T-cell (primary cell): ENCODE data around the gene ZMYM3. TPM values are rescaled to one million over a fixed set of nuclear protein-coding genes. Genes with fewer than 3 reads are reported as not detected.

ENCODE experiments used
- ATAC-seq, 4 experiments: fragments of 200-7000 bp in 3 of 4; fragments of 150-1000 bp in 1 of 4; cut with Tn5 transposase; replicated peaks in 1 of 4; 1 replicate in 3 of 4; 2 replicates in 1 of 4; pipeline ENCODE4 v1.10.0; 2021; ENCODE audit warnings: moderate library complexity in 3 of 4, mild to moderate bottlenecking in 2 of 4, moderate number of reproducible peaks in 1 of 4
- CTCF ChIA-PET, 2 donors: fragments of 300-600 bp; sonication (Branson Sonifier 250); formaldehyde crosslinking; loops; one replicate each; lab custom pipeline; 2022; ENCODE audit warnings: antibody characterized with exemption in 2 of 2; lab: Charles Lee
- POLR2A ChIA-PET, 2 donors: fragments of 300-600 bp; sonication (Branson Sonifier 250); formaldehyde crosslinking; loops; one replicate each; lab custom pipeline; 2022; ENCODE audit warnings: antibody characterized with exemption in 2 of 2; lab: Charles Lee
- DNase-seq, 35 experiments: peaks; one replicate each; pipeline versions ENCODE4 v3.0.0 to v3.0.0-alpha.2; 2013 to 2023
- H3K27ac ChIP-seq: one replicate; pipeline ENCODE4 v1.5.1; 2013; ENCODE audit warnings: low read length
- H3K27me3 ChIP-seq, 2 experiments: replicated peaks in 1 of 2; 1 replicate in 1 of 2; 2 replicates in 1 of 2; pipeline versions ENCODE4 v1.6.1 to v1.7.0; 2013; ENCODE audit warnings: low read length in 1 of 2, mixed read lengths in 1 of 2; ENCODE audit not compliant: control insufficient read depth in 2 of 2, insufficient read depth in 2 of 2; ENCODE audit errors: extremely low read depth in 1 of 2
- H3K36me3 ChIP-seq, 2 donors: 1 replicate in 1 of 2; 2 replicates in 1 of 2; pipeline versions ENCODE4 v1.6.1 to v1.7.0; 2013; ENCODE audit warnings: low read length in 1 of 2; ENCODE audit not compliant: control insufficient read depth in 2 of 2, insufficient read depth in 1 of 2; ENCODE audit errors: extremely low read depth in 1 of 2
- H3K4me1 ChIP-seq, 2 experiments: 1 replicate in 1 of 2; 2 replicates in 1 of 2; pipeline versions ENCODE4 v1.6.1 to v1.7.0; 2013; ENCODE audit warnings: low read length in 2 of 2, mixed read lengths in 1 of 2; ENCODE audit not compliant: insufficient read depth in 2 of 2, control insufficient read depth in 1 of 2; ENCODE audit errors: extremely low read depth in 1 of 2
- H3K4me3 ChIP-seq, 2 donors: 1 replicate in 1 of 2; 2 replicates in 1 of 2; pipeline versions ENCODE4 v1.5.1 to v1.7.0; 2013; ENCODE audit warnings: mild to moderate bottlenecking in 2 of 2, low read length in 1 of 2, moderate library complexity in 1 of 2; ENCODE audit not compliant: control insufficient read depth in 1 of 2; ENCODE audit errors: extremely low read depth in 1 of 2
- H3K9me3 ChIP-seq: 2 replicates; pipeline ENCODE4 v1.7.0; 2013
- H3K27ac Mint-ChIP-seq, 2 donors: one replicate each; pipeline ENCODE4 v1.8.0; 2020 to 2021; ENCODE audit warnings: mild to moderate bottlenecking in 2 of 2, mixed read lengths in 2 of 2
- H3K27me3 Mint-ChIP-seq, 2 donors: one replicate each; pipeline ENCODE4 v1.8.0; 2021 to 2022; ENCODE audit warnings: mixed read lengths in 2 of 2
- H3K36me3 Mint-ChIP-seq: one replicate; pipeline ENCODE4 v1.8.0; 2021; ENCODE audit warnings: mixed read lengths
- H3K4me1 Mint-ChIP-seq, 3 donors: one replicate each; pipeline ENCODE4 v1.8.0; 2020 to 2022; ENCODE audit warnings: mixed read lengths in 3 of 3, mild to moderate bottlenecking in 1 of 3
- H3K4me3 Mint-ChIP-seq, 3 donors: one replicate each; pipeline ENCODE4 v1.8.0; 2020 to 2022; ENCODE audit warnings: mild to moderate bottlenecking in 3 of 3, mixed read lengths in 3 of 3, moderate library complexity in 3 of 3
- H3K9me3 Mint-ChIP-seq, 3 donors: one replicate each; pipeline ENCODE4 v1.8.0; 2020 to 2022; ENCODE audit warnings: mixed read lengths in 3 of 3
- WGBS: methylation state at CpG from one replicate; pipeline ENCODE4 v1.1.5; 2013; ENCODE audit warnings: missing lambda C conversion rate; ENCODE audit not compliant: insufficient coverage; 5-methylcytosine and 5-hydroxymethylcytosine counted together
- total RNA-seq, 35 experiments: library from RNA in 6 of 35; stranded (reverse) in 6 of 35; fragments of 120-200 nt in 1 of 35; gene quantifications; one replicate each; pipeline versions ENCODE4 v1.2.1 to v1.2.4 and lab custom pipeline; 2013 to 2026

Gene ZMYM3
- total RNA-seq, 5 donors from 2014 or later (not counting 1 experiment from before 2014, with no cell fraction given): 23.6 to 32.4 (median 28.7) TPM

DNA sequence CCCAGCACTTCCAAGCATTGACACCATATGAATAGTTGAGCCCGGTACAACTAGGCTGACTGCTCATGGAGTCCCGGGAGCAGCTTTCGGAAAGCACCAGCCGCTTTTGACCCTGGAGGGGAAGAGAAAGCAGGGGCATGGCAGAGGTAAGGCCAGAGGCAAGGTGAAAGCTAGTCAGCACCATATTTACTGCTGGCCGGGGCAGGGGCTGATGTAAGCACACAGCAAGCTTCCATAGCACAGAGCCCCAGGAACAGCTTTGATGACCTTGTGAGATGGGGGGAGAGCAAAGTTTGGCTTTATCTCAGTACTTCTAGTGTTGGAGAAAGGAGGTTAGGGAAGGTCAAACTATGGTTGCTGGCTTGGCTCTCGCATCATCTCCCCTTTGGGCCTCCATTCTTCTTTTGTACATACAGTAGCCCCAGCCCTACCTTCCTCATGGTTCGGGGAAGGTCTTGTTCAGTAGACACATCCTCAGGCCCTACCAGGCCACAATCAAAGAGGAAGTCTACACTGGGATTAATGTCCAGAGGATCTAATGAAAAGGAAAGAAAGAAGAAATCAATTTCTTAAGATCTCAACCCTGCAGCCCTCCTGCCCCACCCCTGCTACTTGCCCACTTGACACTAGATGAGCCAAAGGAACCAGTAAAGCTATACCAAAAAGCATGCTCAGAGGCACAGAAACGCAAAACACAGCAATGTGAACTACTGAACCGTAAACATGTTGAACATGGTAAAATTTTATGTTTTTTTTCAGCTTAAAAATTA lies 9.4 kb downstream of the ZMYM3 start:
- no peaks in the 10 kb centered on the region for H3K27me3 ChIP-seq
- ChIA-PET POLR2A (interaction anchor here in 1 of 2 donors (0.6 kb wide), 1 partner anchor 22 kb away, joined by 3 read pairs; the partner anchor contains the start of gene GJB1), CTCF (interaction anchor here in 1 of 2 donors (0.6 to 0.7 kb wide), 2 partner anchors 9 to 46 kb away, joined by 4 to 5 read pairs; partner anchors contain the start of gene ZMYM3)
- peaks cover 8 to 66% of the 10 kb centered on the region in 2 donors for H3K36me3 ChIP-seq
- no peaks in the 10 kb centered on the region for H3K9me3 Mint-ChIP-seq
- no peaks in the 10 kb centered on the region for H3K9me3 ChIP-seq
- H3K36me3 Mint-ChIP-seq: peaks cover 53% of the 10 kb centered on the region
- H3K4me3 ChIP-seq: no peak overlapping the region
- H3K27ac ChIP-seq: no peak overlapping the region
- WGBS: 100% methylated on average over 2 of the region's 9 CpGs
- ATAC-seq: no peak
- H3K27ac Mint-ChIP-seq: no peak overlapping the region
- H3K27me3 Mint-ChIP-seq: peaks cover 0 to 3% of the 10 kb centered on the region in 2 donors
- DNase-seq: no peak
- H3K4me1 ChIP-seq: no peaks in the 10 kb centered on the region
- no peaks in the 10 kb centered on the region for H3K4me1 Mint-ChIP-seq
- no peak overlapping the region for H3K4me3 Mint-ChIP-seq

DNA sequence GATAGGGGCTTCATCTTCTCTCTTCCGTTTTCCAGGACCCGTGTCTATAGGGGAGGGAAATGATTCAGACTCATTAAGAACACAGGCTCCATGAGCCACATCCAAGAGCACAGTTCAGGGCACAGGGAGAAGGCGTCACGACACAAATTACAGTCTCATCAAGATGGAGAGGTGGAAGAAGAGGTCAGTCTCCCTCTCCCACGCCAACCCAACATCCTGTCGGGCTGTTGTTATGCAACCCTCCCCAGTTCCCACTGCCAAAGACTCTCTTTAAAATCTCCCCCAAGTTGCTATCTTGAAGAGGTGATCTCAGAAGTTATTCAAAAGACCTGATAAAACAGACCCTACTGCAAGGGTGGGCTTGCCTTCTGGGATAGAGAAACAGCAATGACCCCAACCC lies 12.6 kb downstream of the ZMYM3 start:
- H3K9me3 Mint-ChIP-seq: no peaks in the 10 kb centered on the region
- DNase-seq: no peak
- no peak overlapping the region for H3K4me3 ChIP-seq
- no peak overlapping the region for H3K27ac ChIP-seq
- ChIA-PET POLR2A (no interaction called here), CTCF (no interaction called here)
- H3K27me3 Mint-ChIP-seq: peaks cover 0 to 7% of the 10 kb centered on the region in 2 donors
- ATAC-seq: no peak
- H3K4me3 Mint-ChIP-seq: no peak overlapping the region
- WGBS: no CpG with 5 or more reads among the region's 6 CpGs
- no peaks in the 10 kb centered on the region for H3K4me1 Mint-ChIP-seq
- no peaks in the 10 kb centered on the region for H3K9me3 ChIP-seq
- no peaks in the 10 kb centered on the region for H3K27me3 ChIP-seq
- peaks cover 8 to 39% of the 10 kb centered on the region in 2 donors for H3K36me3 ChIP-seq
- H3K4me1 ChIP-seq: no peaks in the 10 kb centered on the region
- H3K27ac Mint-ChIP-seq: no peak overlapping the region
- H3K36me3 Mint-ChIP-seq: peaks cover 47% of the 10 kb centered on the region

DNA sequence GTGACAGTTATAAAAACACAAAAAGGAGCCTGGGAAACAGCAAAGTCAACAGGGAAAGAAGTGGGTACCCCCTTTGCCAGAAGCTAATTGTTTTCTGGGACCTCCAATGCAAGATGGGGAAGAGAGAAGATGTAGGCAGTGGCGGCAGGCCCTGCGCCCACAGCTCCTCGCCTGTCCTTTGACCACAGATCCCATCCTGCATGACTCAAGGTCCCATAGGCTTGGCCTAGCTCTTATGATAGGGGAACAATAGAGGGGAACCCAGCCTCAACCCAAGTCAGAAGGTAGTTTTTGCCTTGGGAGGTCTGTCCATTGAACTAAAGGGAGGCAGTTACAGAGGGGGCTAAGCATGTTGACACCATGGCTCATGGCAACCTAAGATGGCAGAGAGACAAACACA lies 14.2 kb downstream of the ZMYM3 start:
- H3K4me1 Mint-ChIP-seq: no peaks in the 10 kb centered on the region
- H3K27me3 ChIP-seq: no peaks in the 10 kb centered on the region
- peaks cover 0 to 7% of the 10 kb centered on the region in 2 donors for H3K27me3 Mint-ChIP-seq
- H3K9me3 Mint-ChIP-seq: no peaks in the 10 kb centered on the region
- peaks cover 38% of the 10 kb centered on the region for H3K36me3 Mint-ChIP-seq
- ATAC-seq: no peak
- H3K9me3 ChIP-seq: no peaks in the 10 kb centered on the region
- CTCF ChIA-PET: interaction anchor here in 1 of 2 donors (0.6 kb wide), 1 partner anchor 663 kb away, joined by 3 read pairs; no protein-coding TSS in a partner anchor
- H3K27ac Mint-ChIP-seq: no peak overlapping the region
- no peaks in the 10 kb centered on the region for H3K4me1 ChIP-seq
- peaks cover 8 to 26% of the 10 kb centered on the region in 2 donors for H3K36me3 ChIP-seq
- DNase-seq: no peak
- POLR2A ChIA-PET: no interaction called here
- no peak overlapping the region for H3K4me3 ChIP-seq
- no peak overlapping the region for H3K27ac ChIP-seq
- H3K4me3 Mint-ChIP-seq: no peak overlapping the region
- no CpG with 5 or more reads among the region's 3 CpGs for WGBS

DNA sequence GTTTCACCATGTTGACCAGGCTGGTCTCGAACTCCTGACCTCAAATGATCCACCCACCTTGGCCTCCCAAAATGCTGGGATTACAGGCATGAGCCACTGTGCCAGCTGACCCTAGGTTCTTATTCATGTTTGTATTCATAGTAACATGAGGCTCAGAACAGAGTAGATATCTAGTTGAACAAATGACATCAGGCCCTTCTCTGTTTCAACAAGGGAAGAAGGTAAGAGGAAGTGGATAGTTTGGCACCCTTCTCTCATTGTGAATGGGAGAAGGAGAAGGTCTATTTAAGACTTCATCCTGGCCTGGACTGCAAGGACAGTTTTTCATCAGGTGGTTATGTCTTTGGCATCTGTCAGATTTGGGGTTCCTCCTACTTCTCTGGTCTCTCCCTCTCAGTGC lies 17.1 kb downstream of the ZMYM3 start:
- Mint-ChIP-seq H3K36me3 (peaks cover 19% of the 10 kb centered on the region), H3K4me1 (no peaks in the 10 kb centered on the region), H3K4me3 (no peak overlapping the region), H3K27me3 (peaks cover 0 to 7% of the 10 kb centered on the region in 2 donors), H3K27ac (no peak overlapping the region), H3K9me3 (no peaks in the 10 kb centered on the region)
- ChIA-PET CTCF (no interaction called here), POLR2A (no interaction called here)
- Histone ChIP-seq H3K4me3 (no peak overlapping the region), H3K27me3 (no peaks in the 10 kb centered on the region), H3K27ac (no peak overlapping the region), H3K36me3 (peaks cover 4% of the 10 kb centered on the region in 2 donors), H3K4me1 (no peaks in the 10 kb centered on the region), H3K9me3 (no peaks in the 10 kb centered on the region)
- no CpG with 5 or more reads among the region's 1 CpG for WGBS
- no peak for ATAC-seq
- DNase-seq: no peak

DNA sequence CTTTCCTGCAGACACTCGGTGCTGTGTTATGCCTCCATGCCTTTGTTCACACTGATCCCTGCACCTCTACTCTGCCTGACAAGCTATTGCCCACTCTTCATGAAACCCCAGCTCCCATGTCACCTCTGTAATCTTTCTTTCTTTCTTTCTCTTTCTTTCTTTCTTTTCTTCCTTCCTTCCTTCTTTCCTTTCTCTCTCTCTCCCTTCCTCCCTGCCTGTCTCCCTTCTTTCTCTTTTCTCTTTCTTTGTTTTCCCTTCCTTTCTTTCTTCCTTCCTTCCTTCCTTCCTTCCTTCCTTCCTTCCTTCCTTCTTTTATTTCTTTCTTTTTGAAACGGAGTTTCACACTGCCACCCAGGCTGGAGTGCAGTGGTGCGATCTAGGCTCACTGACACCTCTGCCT lies 18.5 kb downstream of the ZMYM3 start:
- no peaks in the 10 kb centered on the region for H3K4me1 Mint-ChIP-seq
- Histone ChIP-seq H3K27me3 (no peaks in the 10 kb centered on the region), H3K36me3 (no peaks in the 10 kb centered on the region), H3K4me3 (no peak overlapping the region), H3K4me1 (no peaks in the 10 kb centered on the region), H3K9me3 (no peaks in the 10 kb centered on the region), H3K27ac (no peak overlapping the region)
- DNase-seq (no peak), ATAC-seq (no peak)
- peaks cover 7% of the 10 kb centered on the region for H3K36me3 Mint-ChIP-seq
- CTCF ChIA-PET: no interaction called here
- WGBS: no CpG with 5 or more reads among the region's 3 CpGs
- POLR2A ChIA-PET: no interaction called here
- no peaks in the 10 kb centered on the region for H3K9me3 Mint-ChIP-seq
- H3K4me3 Mint-ChIP-seq: no peak overlapping the region
- H3K27me3 Mint-ChIP-seq: peaks cover 0 to 7% of the 10 kb centered on the region in 2 donors
- no peak overlapping the region for H3K27ac Mint-ChIP-seq

DNA sequence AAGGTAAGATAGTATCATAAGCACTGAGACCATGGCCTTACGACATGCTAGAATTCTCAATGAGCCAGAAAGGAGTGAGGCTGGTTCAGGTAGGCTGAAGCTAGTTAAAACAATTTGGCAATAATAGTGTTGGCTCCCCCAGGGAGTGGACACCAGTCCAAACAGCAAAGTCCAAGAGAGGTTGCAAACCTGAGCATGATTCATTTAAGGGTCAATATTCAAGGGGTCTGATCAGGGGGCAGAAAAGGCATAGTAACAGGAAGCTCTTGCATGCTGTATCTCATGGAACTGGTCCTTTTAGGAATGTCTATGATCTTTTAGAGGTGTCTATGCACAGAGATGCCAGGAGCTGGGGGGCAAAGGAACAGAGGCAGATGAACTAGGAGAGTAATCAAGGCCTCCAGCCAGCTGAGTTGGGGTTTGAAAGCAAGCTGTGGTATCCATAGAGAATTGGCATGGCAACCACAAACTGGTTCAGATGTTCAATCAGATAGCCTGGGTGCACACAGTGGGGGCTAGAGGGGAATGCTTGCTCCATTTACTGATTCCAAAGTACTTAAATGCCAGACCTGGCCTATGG lies 25.8 kb downstream of the ZMYM3 start:
- ATAC-seq (no peak), DNase-seq (no peak)
- Histone ChIP-seq H3K4me3 (no peak overlapping the region), H3K36me3 (no peaks in the 10 kb centered on the region), H3K27me3 (peaks cover 0 to under 1% of the 10 kb centered on the region in 2 experiments), H3K4me1 (no peaks in the 10 kb centered on the region), H3K9me3 (no peaks in the 10 kb centered on the region), H3K27ac (no peak overlapping the region)
- POLR2A ChIA-PET: no interaction called here
- Mint-ChIP-seq H3K27ac (no peak overlapping the region), H3K4me3 (no peak overlapping the region), H3K36me3 (no peaks in the 10 kb centered on the region), H3K4me1 (no peaks in the 10 kb centered on the region), H3K9me3 (no peaks in the 10 kb centered on the region), H3K27me3 (peaks cover 2 to 28% of the 10 kb centered on the region in 2 donors)
- CTCF ChIA-PET: no interaction called here
- whole genome bisulfite sequencing: no CpG with 5 or more reads among the region's 1 CpG
